ENCODE results near the gene MARCKSL1. TPM values are rescaled to one million over a fixed set of nuclear protein-coding genes. Genes with fewer than 3 reads are reported as not detected.

Gene MARCKSL1
- total RNA-seq, 1 donor from 2014 or later = 730 TPM

DNA sequence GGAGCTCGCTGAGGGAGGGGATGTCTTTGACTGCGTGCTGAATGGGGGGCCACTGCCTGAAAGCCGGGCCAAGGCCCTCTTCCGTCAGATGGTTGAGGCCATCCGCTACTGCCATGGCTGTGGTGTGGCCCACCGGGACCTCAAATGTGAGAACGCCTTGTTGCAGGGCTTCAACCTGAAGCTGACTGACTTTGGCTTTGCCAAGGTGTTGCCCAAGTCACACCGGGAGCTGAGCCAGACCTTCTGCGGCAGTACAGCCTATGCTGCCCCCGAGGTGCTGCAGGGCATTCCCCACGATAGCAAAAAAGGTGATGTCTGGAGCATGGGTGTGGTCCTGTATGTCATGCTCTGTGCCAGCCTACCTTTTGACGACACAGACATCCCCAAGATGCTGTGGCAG is 27.7 kb upstream of the MARCKSL1 start:
- H3K27ac Mint-ChIP-seq (ENCODE audit: unreplicated experiment) = no peak overlapping the region
- H3K4me3 Mint-ChIP-seq (ENCODE audit: unreplicated experiment) = no peak overlapping the region
- no peak for TF ChIP-seq CTCF (IDR thresholded peaks at IDR 0.05; ENCODE audit: unreplicated experiment)
- no peaks in the 10 kb centered on the region for H3K9me3 Mint-ChIP-seq (ENCODE audit: unreplicated experiment)
- H3K27me3 Mint-ChIP-seq (ENCODE audit: unreplicated experiment) = peaks cover 14% of the 10 kb centered on the region
- peaks cover 50% of the 10 kb centered on the region for H3K36me3 Mint-ChIP-seq (ENCODE audit: low read depth, unreplicated experiment)
- peaks cover 21% of the 10 kb centered on the region for H3K4me1 Mint-ChIP-seq (ENCODE audit: unreplicated experiment)
- DNase-seq (ENCODE audit: low spot score) = no peak

- Mint-ChIP-seq H3K36me3 (ENCODE audit: low read depth, unreplicated experiment) (peaks cover 50% of the 10 kb centered on the region), H3K27me3 (ENCODE audit: unreplicated experiment) (peaks cover 16% of the 10 kb centered on the region), H3K27ac (ENCODE audit: unreplicated experiment) (peak within 1 kb of the TSS; percentile 61), H3K4me3 (ENCODE audit: unreplicated experiment) (peak within 1 kb of the TSS; percentile 74), H3K4me1 (ENCODE audit: unreplicated experiment) (peaks cover 21% of the 10 kb centered on the region), H3K9me3 (ENCODE audit: unreplicated experiment) (no peaks in the 10 kb centered on the region)
- no peak for TF ChIP-seq CTCF (IDR thresholded peaks at IDR 0.05; ENCODE audit: unreplicated experiment)
- DNase-seq (ENCODE audit: low spot score) = no peak
Measured at GRCh38 chr1:32362474-32363313, 26.7 kb upstream of the MARCKSL1 start, which contains the start of the genes FAM229A and TSSK3. Gene FAM229A, minus strand, starts transcription at chr1:32362485. Its CDS starts 394 bp downstream, at chr1:32362091. Gene TSSK3, plus strand, starts transcription at chr1:32362539. Its CDS starts 163 bp downstream, at chr1:32362702.

DNA sequence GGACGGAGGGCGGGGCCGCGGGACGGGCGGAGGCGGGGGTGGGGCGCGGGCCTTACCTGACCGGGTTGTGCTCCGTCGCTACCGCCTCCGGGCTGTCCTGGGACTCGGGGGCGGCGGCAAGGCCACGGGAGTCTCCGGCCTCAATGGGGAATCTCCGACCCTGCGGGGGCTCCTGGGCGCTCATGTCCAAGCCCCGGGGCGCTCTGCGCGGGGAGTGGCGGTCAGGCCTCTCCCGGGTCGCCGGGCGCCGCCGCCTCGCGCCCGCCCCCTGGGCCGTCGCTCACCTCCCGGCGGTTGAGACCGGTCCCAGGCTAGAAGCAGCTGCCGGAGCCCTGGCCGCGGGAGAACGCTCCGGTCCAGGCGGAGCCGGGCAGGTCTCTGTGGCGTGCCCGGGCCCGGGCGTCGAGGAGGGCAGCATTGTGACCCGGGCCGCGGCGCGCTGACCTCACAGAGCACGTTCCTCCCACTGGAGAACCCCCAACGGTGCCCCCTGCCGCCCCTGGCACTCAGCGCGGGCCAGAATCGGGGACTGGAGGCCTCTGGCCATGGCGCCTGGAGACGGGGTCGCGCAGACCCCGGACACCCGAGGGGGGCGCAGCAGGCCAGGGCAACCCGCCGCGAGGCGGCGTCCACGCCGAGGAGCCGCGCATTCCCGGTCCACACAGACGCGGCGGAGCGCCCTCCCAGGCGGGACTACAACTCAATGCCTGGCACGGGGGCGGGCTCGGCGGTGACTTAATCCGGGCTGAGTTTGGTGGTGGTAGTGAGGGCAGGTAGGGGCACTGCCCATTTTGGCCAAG is 25.8 kb upstream of the MARCKSL1 start:
- Mint-ChIP-seq H3K27ac (ENCODE audit: unreplicated experiment) (no peak overlapping the region), H3K4me3 (ENCODE audit: unreplicated experiment) (no peak overlapping the region), H3K27me3 (ENCODE audit: unreplicated experiment) (peaks cover 20% of the 10 kb centered on the region), H3K9me3 (ENCODE audit: unreplicated experiment) (no peaks in the 10 kb centered on the region), H3K4me1 (ENCODE audit: unreplicated experiment) (peaks cover 21% of the 10 kb centered on the region), H3K36me3 (ENCODE audit: low read depth, unreplicated experiment) (peaks cover 46% of the 10 kb centered on the region)
- peak; percentile 58 for DNase-seq (ENCODE audit: low spot score)
- no peak for TF ChIP-seq CTCF (IDR thresholded peaks at IDR 0.05; ENCODE audit: unreplicated experiment)

GRCh38 chr1:32361308-32361673 is 25.3 kb upstream of the MARCKSL1 start:
- Mint-ChIP-seq H3K27me3 (ENCODE audit: unreplicated experiment) (peaks cover 20% of the 10 kb centered on the region), H3K4me1 (ENCODE audit: unreplicated experiment) (peaks cover 21% of the 10 kb centered on the region), H3K9me3 (ENCODE audit: unreplicated experiment) (no peaks in the 10 kb centered on the region), H3K4me3 (ENCODE audit: unreplicated experiment) (no peak overlapping the region), H3K36me3 (ENCODE audit: low read depth, unreplicated experiment) (peaks cover 44% of the 10 kb centered on the region), H3K27ac (ENCODE audit: unreplicated experiment) (no peak overlapping the region)
- TF ChIP-seq CTCF (IDR thresholded peaks at IDR 0.05; ENCODE audit: unreplicated experiment) = no peak
- no peak for DNase-seq (ENCODE audit: low spot score)
